ENCODE results near the gene NYNRIN.

DNA sequence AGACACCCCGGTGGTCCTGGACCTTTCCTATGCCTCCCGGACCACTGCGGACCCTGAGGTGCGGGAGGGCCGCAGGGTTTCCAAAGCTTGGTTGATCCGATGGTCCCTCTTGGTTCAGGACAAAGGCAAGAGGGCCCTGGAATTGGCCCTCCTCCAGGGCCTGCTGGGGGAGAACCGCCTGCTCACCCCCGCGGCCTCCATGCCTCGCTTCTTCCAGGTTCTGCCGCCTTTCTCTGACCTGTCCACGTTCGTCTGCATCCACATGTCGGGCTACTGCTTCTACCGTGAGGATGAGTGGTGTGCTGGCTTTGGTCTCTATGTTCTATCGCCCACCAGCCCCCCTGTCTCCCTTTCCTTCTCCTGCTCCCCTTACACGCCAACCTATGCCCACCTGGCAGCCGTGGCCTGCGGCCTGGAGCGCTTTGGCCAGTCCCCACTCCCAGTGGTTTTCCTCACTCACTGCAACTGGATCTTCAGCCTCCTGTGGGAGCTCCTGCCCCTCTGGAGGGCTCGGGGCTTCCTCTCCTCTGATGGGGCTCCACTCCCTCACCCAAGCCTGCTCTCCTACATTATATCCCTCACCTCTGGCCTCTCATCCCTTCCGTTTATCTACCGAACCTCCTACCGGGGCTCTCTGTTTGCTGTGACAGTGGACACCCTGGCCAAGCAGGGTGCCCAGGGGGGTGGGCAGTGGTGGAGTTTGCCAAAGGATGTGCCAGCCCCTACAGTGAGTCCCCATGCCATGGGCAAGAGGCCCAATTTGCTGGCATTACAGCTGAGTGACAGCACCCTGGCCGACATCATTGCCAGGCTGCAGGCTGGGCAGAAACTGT is 16.8 kb downstream of the NYNRIN start:
- TF ChIP-seq, protein P1, sequence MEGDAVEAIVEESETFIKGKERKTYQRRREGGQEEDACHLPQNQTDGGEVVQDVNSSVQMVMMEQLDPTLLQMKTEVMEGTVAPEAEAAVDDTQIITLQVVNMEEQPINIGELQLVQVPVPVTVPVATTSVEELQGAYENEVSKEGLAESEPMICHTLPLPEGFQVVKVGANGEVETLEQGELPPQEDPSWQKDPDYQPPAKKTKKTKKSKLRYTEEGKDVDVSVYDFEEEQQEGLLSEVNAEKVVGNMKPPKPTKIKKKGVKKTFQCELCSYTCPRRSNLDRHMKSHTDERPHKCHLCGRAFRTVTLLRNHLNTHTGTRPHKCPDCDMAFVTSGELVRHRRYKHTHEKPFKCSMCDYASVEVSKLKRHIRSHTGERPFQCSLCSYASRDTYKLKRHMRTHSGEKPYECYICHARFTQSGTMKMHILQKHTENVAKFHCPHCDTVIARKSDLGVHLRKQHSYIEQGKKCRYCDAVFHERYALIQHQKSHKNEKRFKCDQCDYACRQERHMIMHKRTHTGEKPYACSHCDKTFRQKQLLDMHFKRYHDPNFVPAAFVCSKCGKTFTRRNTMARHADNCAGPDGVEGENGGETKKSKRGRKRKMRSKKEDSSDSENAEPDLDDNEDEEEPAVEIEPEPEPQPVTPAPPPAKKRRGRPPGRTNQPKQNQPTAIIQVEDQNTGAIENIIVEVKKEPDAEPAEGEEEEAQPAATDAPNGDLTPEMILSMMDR (conservative IDR thresholded peaks at IDR 0.05; ENCODE audit: low read depth, low read length), result no peak
- TF ChIP-seq EZH2 (IDR thresholded peaks at IDR 0.05; ENCODE audit: low read length, unreplicated experiment), result no peak

Measured in PC-3 (cell line).